OCI-LY7 (cell line): Measurements from ENCODE around the gene EFHD2.

ENCODE experiments used
- EZH2phosphoT487 ChIP-seq: fragments of 200-600 bp; sonication (generic); IDR thresholded peaks from 2 replicates; pipeline ENCODE4 v1.6.1; 2018; ENCODE audit warnings: low read depth, borderline replicate concordance, mild to moderate bottlenecking, mixed run types, antibody characterized with exemption, low read length, moderate library complexity, mixed read lengths
- TF ChIP-seq, protein P1 (sequence below): fragments of 200-600 bp; sonication (generic); conservative IDR thresholded peaks from 2 replicates; pipeline ENCODE4 v1.5.1; 2014; ENCODE audit warnings: mild to moderate bottlenecking, antibody characterized with exemption, low read length, moderate library complexity, mixed read lengths

DNA sequence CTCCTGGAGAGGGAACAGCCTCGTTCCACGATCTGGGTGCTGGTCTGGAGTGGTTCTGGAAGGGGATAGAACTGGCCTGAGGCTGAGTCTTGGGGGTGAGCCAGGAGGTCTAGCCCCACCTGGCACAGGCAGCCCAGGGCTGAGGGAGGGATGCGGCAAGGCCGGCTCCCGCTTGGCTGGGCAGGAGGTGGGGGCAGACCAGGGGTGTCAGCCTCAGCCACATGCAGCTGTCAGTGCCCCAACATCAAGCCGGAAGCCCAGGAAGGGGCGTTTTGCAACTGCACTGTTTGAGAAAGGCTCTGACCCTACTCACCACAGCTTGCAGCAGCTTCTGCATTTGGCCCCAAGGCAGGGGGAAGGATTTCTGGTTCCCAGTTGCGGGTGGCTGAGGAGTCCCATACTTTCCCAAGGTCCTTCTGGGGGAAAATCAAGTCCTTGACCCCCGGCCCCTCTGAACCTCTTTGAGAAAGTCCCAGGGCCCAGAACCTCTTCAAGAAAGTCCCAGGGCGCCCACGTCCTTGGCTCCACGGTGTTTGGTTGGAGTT, 2.0 kb downstream of the EFHD2 start:
- TF ChIP-seq, protein P1, sequence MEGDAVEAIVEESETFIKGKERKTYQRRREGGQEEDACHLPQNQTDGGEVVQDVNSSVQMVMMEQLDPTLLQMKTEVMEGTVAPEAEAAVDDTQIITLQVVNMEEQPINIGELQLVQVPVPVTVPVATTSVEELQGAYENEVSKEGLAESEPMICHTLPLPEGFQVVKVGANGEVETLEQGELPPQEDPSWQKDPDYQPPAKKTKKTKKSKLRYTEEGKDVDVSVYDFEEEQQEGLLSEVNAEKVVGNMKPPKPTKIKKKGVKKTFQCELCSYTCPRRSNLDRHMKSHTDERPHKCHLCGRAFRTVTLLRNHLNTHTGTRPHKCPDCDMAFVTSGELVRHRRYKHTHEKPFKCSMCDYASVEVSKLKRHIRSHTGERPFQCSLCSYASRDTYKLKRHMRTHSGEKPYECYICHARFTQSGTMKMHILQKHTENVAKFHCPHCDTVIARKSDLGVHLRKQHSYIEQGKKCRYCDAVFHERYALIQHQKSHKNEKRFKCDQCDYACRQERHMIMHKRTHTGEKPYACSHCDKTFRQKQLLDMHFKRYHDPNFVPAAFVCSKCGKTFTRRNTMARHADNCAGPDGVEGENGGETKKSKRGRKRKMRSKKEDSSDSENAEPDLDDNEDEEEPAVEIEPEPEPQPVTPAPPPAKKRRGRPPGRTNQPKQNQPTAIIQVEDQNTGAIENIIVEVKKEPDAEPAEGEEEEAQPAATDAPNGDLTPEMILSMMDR, result no peak
- no peak for TF ChIP-seq EZH2phosphoT487
